ENCODE results near the gene DNAJC22. TPM values are rescaled to one million over a fixed set of nuclear protein-coding genes. Genes with fewer than 3 reads are reported as not detected.

DNAJC22 gene
- total and polyA plus RNA-seq, 2 donors (not counting 1 experiment from before 2014, with no cell fraction given): not detected

DNA sequence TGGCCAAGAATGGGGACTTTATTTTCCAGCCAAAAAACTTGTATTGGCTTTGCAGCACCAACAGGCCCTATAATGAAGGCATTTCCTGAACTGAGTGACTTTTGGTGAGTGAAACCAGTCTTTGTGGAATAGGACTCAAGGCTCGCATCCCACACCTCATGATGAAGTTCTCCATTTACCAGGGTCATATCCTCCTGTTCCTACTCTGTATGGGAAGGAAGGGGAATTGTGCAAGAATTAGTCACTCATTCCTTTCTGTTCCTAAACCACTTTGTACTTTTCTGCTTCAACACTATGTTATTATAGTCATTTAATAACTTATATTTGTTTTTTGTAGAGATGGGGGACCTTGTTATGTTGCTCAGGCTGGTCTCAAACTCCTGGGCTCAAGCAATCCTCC is 18.3 kb downstream of the DNAJC22 start:
- H3K79me2 ChIP-seq (ENCODE audit: control insufficient read depth, insufficient read depth, low read length): peaks cover 11% of the 10 kb centered on the region
- POLR2A ChIA-PET: interaction anchor here (0.6 kb wide), 1 partner anchor 65 kb away, joined by 9 read pairs; no protein-coding TSS in a partner anchor
- Mint-ChIP-seq H3K27ac (no peak overlapping the region), H3K4me1 (peaks cover 32% of the 10 kb centered on the region), H3K4me3 (no peak overlapping the region), H3K27me3 (peaks cover 7% of the 10 kb centered on the region), H3K9me3 (ENCODE audit: insufficient read depth) (no peaks in the 10 kb centered on the region)
- H3K27me3 ChIP-seq (replicated peaks in 1 of 4; ENCODE audit: control extremely low read depth in 1 of 4, control insufficient read depth in 3 of 4, insufficient read depth in 4 of 4, low read length in 3 of 4): no peaks in the 10 kb centered on the region
- H4K20me1 ChIP-seq (ENCODE audit: control insufficient read depth, insufficient read depth, low read length, poor library complexity, severe bottlenecking): no peaks in the 10 kb centered on the region
- TF ChIP-seq, protein P1, sequence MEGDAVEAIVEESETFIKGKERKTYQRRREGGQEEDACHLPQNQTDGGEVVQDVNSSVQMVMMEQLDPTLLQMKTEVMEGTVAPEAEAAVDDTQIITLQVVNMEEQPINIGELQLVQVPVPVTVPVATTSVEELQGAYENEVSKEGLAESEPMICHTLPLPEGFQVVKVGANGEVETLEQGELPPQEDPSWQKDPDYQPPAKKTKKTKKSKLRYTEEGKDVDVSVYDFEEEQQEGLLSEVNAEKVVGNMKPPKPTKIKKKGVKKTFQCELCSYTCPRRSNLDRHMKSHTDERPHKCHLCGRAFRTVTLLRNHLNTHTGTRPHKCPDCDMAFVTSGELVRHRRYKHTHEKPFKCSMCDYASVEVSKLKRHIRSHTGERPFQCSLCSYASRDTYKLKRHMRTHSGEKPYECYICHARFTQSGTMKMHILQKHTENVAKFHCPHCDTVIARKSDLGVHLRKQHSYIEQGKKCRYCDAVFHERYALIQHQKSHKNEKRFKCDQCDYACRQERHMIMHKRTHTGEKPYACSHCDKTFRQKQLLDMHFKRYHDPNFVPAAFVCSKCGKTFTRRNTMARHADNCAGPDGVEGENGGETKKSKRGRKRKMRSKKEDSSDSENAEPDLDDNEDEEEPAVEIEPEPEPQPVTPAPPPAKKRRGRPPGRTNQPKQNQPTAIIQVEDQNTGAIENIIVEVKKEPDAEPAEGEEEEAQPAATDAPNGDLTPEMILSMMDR (IDR thresholded peaks at IDR 0.05): no peak
- TF ChIP-seq EZH2 (IDR thresholded peaks at IDR 0.05; ENCODE audit: borderline replicate concordance, insufficient read depth, low read depth, low read length, poor library complexity, severe bottlenecking): no peak
- H3K9me3 ChIP-seq (ENCODE audit: control extremely low read depth in 1 of 3, control insufficient read depth in 2 of 3, insufficient read depth in 1 of 3, low read length in 2 of 3): no peaks in the 10 kb centered on the region
- no peak overlapping the region for H2AFZ ChIP-seq (ENCODE audit: insufficient read depth, low read depth, low read length, poor library complexity, severe bottlenecking)
- peaks cover 22 to 33% of the 10 kb centered on the region in 2 donors for H3K4me1 ChIP-seq (ENCODE audit: control insufficient read depth in 2 of 2, insufficient read depth in 2 of 2, low read length in 2 of 2)
- no CpG with 5 or more reads among the region's 1 CpG for WGBS (ENCODE audit: insufficient coverage)
- no peaks in the 10 kb centered on the region for H3K36me3 ChIP-seq (replicated peaks in 1 of 2; ENCODE audit: control extremely low read depth in 1 of 2, control insufficient read depth in 1 of 2, extremely low read depth in 1 of 2, insufficient read depth in 2 of 2, low read length in 1 of 2)
- intact Hi-C loops (cut with micrococcal nuclease): loop anchor here (5.0 kb wide), 1 partner anchor 62 kb away; no protein-coding TSS in a partner anchor
- CTCF ChIA-PET: interaction anchor here (0.8 to 22.4 kb wide), 6 partner anchors 8 to 302 kb away, joined by 3 to 729 read pairs (median 14); partner anchors contain the start of gene DNAJC22
- H3K27ac ChIP-seq (ENCODE audit: low read length in 2 of 2): no peak overlapping the region
- H3K9ac ChIP-seq (ENCODE audit: low read length): no peak overlapping the region
- no peak overlapping the region for H3K4me2 ChIP-seq (replicated peaks; ENCODE audit: low read depth, low read length, poor library complexity, severe bottlenecking)
- no peak for DNase-seq
- no peak overlapping the region for H3K4me3 ChIP-seq (ENCODE audit: control extremely low read depth in 1 of 5, extremely low read depth in 1 of 5, insufficient read depth in 1 of 5, low read depth in 2 of 5, low read length in 4 of 5)
- ATAC-seq (ENCODE audit: low read depth): no peak

DNA sequence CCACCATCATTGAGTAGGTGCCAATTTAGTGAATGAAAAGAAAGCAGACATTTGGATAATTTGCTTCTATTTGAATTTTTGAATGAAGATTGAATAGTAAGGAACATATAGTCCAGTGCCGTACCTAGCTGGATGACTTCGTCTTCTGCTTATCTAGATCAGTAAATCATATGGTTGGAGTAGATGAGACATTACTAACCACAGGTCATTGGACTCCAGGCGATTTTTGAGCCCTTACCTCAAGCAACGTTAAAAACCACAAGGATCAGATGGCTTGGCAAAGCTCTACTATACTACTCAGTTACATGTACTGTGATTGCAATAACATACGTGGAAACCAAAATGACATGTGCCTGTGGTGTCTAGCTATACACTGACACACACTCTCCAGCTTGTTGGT is 18.9 kb downstream of the DNAJC22 start:
- no peak overlapping the region for H3K9ac ChIP-seq (ENCODE audit: low read length)
- peaks cover 11% of the 10 kb centered on the region for H3K79me2 ChIP-seq (ENCODE audit: control insufficient read depth, insufficient read depth, low read length)
- intact Hi-C loops (cut with micrococcal nuclease): loop anchor here (5.0 kb wide), 1 partner anchor 62 kb away; no protein-coding TSS in a partner anchor
- H3K9me3 ChIP-seq (ENCODE audit: control extremely low read depth in 1 of 3, control insufficient read depth in 2 of 3, insufficient read depth in 1 of 3, low read length in 2 of 3): no peaks in the 10 kb centered on the region
- TF ChIP-seq EZH2 (IDR thresholded peaks at IDR 0.05; ENCODE audit: borderline replicate concordance, insufficient read depth, low read depth, low read length, poor library complexity, severe bottlenecking): no peak
- TF ChIP-seq, protein P1 (IDR thresholded peaks at IDR 0.05): no peak
- peaks cover 26 to 33% of the 10 kb centered on the region in 2 donors for H3K4me1 ChIP-seq (ENCODE audit: control insufficient read depth in 2 of 2, insufficient read depth in 2 of 2, low read length in 2 of 2)
- no peak overlapping the region for H3K27ac ChIP-seq (ENCODE audit: low read length in 2 of 2)
- H3K4me3 ChIP-seq (ENCODE audit: control extremely low read depth in 1 of 5, extremely low read depth in 1 of 5, insufficient read depth in 1 of 5, low read depth in 2 of 5, low read length in 4 of 5): no peak overlapping the region
- 43% methylated on average over 2 of the region's 5 CpGs for WGBS (ENCODE audit: insufficient coverage)
- H3K9me3 Mint-ChIP-seq (ENCODE audit: insufficient read depth): no peaks in the 10 kb centered on the region
- no peaks in the 10 kb centered on the region for H3K36me3 ChIP-seq (replicated peaks in 1 of 2; ENCODE audit: control extremely low read depth in 1 of 2, control insufficient read depth in 1 of 2, extremely low read depth in 1 of 2, insufficient read depth in 2 of 2, low read length in 1 of 2)
- H2AFZ ChIP-seq (ENCODE audit: insufficient read depth, low read depth, low read length, poor library complexity, severe bottlenecking): peak overlapping the region; percentile 98
- H3K27me3 Mint-ChIP-seq: peaks cover 7% of the 10 kb centered on the region
- ATAC-seq (ENCODE audit: low read depth): no peak
- DNase-seq: no peak
- peak overlapping the region; percentile 82 for H3K4me2 ChIP-seq (replicated peaks; ENCODE audit: low read depth, low read length, poor library complexity, severe bottlenecking)
- H3K4me1 Mint-ChIP-seq: peaks cover 38% of the 10 kb centered on the region
- ChIA-PET POLR2A (no interaction called here), CTCF (interaction anchor here (0.8 to 22.4 kb wide), 7 partner anchors 9 to 302 kb away, joined by 3 to 729 read pairs (median 14); partner anchors contain the start of gene DNAJC22)
- peak overlapping the region; percentile 87 for H3K4me3 Mint-ChIP-seq
- no peaks in the 10 kb centered on the region for H3K27me3 ChIP-seq (replicated peaks in 1 of 4; ENCODE audit: control extremely low read depth in 1 of 4, control insufficient read depth in 3 of 4, insufficient read depth in 4 of 4, low read length in 3 of 4)
- no peaks in the 10 kb centered on the region for H4K20me1 ChIP-seq (ENCODE audit: control insufficient read depth, insufficient read depth, low read length, poor library complexity, severe bottlenecking)
- H3K27ac Mint-ChIP-seq: peak overlapping the region; percentile 47

Data from B cell (primary cell).